Activated CD4-positive, alpha-beta T cell treated with anti-CD3 and anti-CD28 coated beads, Interleukin-2, Interleukin-6, amounts not matched to agents 100 ng/mL and 50 ng/mL, durations not matched to agents 16 hours and 8 hours (primary cell): ENCODE results near the gene TNRC18.
"Not testable (repeated sequence)": the region's sequence is repeated elsewhere in the genome, so short reads cannot be mapped to it uniquely, and the experiment has no call there.

ENCODE experiments used
- DNase-seq: peaks from one replicate; pipeline ENCODE4 v3.0.0-alpha.2; 2020

TNRC18 gene

DNA sequence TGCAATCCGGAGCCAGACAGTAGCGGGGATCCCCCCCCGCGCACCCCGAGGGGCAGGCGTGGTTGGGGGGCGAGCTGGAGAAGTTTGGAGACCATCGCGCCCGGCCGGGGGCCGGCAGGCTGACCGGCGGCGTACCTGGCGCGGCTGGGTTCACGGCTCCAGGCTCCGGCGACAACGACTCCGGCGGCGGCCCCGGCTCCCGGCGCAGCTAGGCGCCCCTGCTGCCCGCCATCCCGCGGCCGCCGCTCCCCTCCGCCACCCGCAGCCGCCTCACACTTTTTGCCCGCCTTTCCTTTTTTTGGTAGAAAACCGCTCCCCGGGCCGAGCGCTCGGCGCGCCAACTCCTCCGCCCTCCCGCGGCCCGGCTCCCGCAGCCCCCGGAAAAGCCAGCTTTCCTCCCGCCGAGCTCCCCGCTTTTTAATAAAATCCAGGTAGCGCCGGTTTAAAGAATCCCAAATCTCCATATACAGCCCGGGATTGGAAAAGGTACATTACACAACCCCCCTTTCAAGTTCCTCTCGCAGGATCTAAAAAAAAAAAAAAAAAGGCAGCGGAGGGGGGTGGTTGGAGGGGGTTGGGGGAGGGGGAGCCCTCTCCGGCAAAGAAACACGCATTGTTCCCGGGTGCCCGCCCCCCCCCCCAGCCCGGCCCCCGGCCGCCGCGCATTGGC is at the start of gene TNRC18:
Gene TNRC18, minus strand, starts transcription at position 529 of the 670 bp plus-strand sequence. CDS start 2,588 bp downstream, outside the sequence.
- DNase-seq, result no peak

DNA sequence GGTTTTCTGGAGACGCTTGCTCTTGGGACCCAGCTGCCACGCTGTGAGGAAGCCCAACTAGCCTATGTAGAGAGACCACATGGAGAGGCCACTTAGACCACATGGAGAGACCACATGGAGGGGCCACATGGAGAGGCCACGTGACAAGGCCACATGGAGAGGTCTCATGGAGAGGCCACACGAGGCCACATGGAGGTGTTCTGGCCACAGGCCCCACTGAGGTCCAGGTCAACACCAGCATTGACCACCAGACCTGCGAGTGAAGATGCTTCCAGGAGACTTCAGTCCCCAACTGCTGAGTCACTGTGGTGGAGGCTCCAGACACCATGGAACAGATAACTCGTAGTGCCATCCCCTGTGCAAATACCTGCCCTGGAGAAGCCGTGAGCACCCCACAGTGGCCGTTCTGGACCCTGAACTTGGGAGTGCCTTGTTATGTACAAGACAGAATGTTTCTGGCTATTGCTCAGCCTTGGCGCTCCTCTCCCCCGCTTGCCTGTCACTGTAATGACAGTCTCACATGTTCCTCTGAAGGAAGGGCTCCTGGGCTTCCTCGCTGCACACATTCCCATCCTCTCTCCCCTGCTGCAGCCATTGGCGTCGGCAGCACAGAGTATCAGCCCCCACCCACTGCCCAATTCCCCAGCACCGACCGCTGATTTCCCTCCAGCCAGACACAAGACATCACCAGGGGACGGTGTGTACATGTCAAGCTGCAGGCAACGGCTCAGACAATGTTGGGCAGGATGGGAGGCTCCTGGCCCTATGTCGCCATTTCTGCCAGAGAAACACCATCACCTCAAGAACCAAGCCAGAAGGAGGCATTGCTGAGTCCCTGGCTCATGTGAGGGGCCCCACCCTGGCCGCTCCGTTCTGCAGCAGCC is 49.0 kb upstream of the TNRC18 start:
- no peak for DNase-seq

GRCh38 chr7:5471623-5472022 is 48.0 kb upstream of the TNRC18 start:
- DNase-seq, result not testable (repeated sequence)

GRCh38 chr7:5470816-5471215 is 47.2 kb upstream of the TNRC18 start:
- DNase-seq, result no peak

DNA sequence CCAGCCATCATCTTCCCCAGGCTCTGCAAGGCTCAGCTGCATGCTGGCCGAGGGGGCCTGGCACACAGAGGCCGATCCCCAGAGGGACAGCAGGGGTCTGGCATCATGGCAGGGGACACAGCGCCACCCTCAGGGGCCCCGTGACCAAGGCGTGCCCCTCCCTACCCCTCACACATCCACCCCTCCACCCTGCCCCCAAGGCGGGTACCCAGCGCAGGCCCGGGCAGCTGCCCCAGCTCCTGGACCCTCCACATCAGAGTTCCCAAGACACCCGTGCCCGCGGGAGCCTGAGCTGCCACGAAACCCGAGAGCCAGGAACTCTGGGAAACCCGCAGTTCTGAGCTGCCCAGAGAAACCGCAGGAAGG is 46.5 kb upstream of the TNRC18 start:
- no peak for DNase-seq

- no peak for DNase-seq
These were observed 45.9 kb upstream of the TNRC18 start for GRCh38 chr7:5469375-5470166.

GRCh38 chr7:5467645-5468044 is 44.0 kb upstream of the TNRC18 start:
- no peak for DNase-seq

- DNase-seq, result no peak
These were observed 42.9 kb upstream of the TNRC18 start for GRCh38 chr7:5466551-5466950.

DNA sequence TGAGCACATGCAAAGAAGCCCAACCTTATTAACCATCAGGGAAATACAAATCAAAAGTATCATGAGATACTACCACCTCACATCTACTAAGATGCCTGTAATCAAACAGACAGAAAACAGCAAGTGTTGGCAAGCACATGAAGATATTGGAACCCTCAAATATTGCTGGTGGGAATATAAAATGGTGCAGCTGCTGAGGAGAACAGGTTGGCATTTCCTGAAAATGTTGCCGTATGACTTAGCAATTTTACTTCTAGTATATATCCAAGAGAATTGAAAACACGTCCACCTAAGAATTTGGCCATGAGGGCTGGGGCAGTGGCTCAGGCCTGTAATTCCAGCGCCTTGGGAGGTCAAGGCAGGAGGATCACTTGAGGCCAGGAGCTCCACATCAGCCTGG is 39.4 kb upstream of the TNRC18 start:
- DNase-seq, result no peak

DNA sequence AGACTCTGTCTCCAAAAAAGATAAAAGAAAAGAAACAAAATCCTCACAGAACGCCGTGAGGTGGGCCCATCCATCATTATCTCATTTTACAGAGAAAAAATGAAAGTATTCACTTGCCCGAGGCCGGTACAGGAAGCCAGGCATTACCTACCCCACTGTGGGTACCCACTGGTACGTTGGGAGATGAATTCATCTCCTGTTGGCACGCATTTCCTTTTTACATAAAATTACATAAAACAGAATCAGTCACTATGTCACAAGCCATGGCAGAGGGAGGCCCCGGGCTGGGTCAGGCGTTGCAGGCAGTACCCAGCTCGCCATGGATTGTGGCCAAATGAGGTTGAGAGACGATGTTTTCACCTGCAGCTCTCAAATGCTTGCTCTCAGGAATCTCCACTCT is 38.6 kb upstream of the TNRC18 start:
- DNase-seq, result peak; percentile 13

DNA sequence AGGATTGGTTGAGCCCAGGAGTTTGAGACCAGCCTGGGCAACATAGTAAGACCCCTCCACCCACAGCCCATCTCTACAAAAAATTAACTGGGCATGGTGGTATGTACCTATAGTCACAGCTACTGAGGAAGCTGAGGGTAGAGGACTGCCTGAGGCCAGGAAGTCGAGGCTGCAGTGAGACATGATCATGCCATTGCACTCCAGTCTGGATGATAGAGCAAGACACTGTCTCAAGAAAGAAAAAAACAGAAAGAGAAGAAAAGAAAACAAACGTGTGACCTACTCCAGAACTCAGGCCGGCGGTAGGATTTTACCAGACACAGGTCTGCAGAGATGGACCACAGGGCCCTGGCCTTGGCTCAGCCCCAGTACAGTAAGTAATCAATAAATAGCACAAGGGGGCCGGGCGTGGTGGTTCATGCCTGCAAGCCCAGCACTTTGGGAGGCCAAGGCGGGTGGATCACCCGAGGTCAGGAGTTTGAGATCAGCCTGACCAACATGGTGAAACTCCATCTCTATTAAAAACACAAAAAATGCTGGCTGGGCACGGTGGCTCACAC is 35.4 kb upstream of the TNRC18 start:
- DNase-seq, result no peak

DNA sequence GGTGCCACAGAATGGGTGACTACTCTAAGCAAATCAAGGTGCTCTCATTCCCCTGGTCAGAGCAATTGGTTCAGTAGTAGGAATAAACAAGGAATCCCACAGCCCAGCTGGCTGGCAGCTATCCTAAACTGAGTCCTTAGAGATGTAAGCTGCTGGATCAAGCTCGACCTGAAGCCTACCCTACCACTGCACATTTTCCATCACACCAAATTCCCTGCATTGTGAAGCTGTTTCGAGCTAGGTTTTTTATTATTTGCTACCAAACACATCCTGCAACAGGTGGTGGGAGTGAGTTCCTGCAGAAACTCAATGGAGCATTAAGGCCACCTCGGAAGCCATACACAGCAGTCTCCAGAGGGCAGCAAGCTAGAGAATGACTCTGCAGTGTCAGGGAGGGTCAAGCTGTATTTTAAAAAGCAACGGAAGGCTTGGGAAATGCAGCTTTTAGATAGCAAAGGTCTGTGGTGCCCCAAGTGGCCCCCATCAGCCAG is 33.7 kb upstream of the TNRC18 start:
- no peak for DNase-seq

GRCh38 chr7:5456409-5456808 is 32.8 kb upstream of the TNRC18 start:
- DNase-seq, result no peak

- DNase-seq, result no peak
These were observed 32.1 kb upstream of the TNRC18 start for GRCh38 chr7:5455581-5456219.

DNA sequence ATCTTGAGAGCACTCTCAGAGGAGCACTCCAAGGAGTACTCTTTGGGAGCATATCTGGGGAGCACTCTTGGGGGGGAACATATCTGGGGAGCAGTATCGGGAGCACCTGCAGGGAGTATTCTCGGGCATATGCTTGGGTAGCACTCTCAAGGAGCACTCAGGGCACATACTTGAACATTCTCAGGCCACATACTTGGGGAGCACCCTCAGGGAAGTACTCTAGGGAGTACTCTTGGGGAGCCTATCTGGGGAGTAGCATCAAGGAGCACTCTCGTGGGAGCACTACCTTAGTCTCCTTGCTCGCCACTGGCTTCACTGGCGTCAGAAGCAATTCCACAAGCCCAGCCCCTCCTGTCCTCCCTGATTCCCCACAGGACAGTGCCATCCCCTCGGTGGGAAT is 31.5 kb upstream of the TNRC18 start:
- DNase-seq, result no peak

- DNase-seq, result no peak
These were observed 30.9 kb upstream of the TNRC18 start for GRCh38 chr7:5454485-5454884.

DNA sequence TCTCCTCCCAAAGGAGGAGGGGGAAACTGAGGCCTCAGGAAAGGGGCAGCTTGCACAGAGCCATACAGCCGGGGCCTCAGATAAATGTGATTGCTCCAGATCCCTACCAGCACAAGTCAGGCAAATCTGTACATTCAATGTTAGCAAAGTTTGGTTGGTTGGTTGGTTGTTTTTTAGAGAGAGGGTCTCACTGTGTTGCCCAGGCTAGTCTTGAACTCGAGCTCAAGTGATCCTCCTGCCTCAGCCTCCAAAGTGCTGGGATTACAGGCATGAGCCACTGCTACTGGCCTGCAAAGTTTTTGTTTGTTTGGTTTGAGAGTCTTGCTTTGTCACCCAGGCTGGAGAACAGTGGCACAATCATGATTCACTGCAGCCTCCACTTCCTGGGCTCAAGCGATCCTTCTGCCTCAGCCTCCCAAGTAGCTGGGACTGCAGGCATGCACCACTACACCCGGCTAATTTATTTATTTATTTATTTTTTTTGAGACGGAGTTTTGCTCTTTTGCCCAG is 30.0 kb upstream of the TNRC18 start:
- no peak for DNase-seq

DNA sequence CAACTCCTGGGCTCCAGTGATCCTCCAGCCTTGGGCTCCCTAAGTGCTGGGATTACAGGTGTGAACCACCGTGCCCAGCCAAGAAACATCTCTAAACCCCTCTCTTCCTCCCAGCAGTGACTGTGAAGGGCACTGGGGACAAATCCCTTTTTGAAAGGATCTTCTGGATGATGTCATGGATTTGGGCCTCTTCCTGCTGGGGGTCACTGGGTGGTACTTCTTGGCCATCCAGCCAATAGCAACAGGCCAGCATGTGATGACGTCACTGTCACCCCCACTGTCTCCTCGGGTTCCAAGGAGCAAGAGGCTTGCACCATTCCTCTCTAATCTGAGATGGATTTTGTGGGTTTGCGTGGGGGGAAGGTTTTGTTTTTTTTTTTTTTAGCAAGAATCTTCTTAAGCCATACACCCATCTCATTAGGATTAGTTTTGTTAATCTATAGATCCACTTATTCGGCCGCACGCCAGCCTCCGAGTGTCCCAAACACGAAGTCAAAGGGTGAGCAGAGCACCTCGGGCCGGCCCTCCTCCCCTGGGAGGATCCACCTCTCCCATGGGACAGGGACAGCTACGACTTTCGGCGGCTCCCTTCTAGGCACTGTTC is 29.4 kb upstream of the TNRC18 start:
- DNase-seq, result no peak

- no peak for DNase-seq
These were observed 28.9 kb upstream of the TNRC18 start for GRCh38 chr7:5452470-5452899.

GRCh38 chr7:5451391-5451790 is 27.8 kb upstream of the TNRC18 start:
- DNase-seq, result no peak

- peak; percentile 34 for DNase-seq
These were observed 27.1 kb upstream of the TNRC18 start for GRCh38 chr7:5450549-5451327.
